IPS DF 19.7 (cell line): ENCODE measurements around the gene ATF7IP2.
A peak's percentile ranks its signal among the peaks of the same experiment; 100 is the strongest.
"Not testable (repeated sequence)": the region's sequence is repeated elsewhere in the genome, so short reads cannot be mapped to it uniquely, and the experiment has no call there.

ENCODE experiments used
- DNase-seq: peaks from one replicate; pipeline ENCODE4 v3.0.0-alpha.2; 2013; ENCODE audit warnings: low read depth, low spot score

Gene ATF7IP2

DNA sequence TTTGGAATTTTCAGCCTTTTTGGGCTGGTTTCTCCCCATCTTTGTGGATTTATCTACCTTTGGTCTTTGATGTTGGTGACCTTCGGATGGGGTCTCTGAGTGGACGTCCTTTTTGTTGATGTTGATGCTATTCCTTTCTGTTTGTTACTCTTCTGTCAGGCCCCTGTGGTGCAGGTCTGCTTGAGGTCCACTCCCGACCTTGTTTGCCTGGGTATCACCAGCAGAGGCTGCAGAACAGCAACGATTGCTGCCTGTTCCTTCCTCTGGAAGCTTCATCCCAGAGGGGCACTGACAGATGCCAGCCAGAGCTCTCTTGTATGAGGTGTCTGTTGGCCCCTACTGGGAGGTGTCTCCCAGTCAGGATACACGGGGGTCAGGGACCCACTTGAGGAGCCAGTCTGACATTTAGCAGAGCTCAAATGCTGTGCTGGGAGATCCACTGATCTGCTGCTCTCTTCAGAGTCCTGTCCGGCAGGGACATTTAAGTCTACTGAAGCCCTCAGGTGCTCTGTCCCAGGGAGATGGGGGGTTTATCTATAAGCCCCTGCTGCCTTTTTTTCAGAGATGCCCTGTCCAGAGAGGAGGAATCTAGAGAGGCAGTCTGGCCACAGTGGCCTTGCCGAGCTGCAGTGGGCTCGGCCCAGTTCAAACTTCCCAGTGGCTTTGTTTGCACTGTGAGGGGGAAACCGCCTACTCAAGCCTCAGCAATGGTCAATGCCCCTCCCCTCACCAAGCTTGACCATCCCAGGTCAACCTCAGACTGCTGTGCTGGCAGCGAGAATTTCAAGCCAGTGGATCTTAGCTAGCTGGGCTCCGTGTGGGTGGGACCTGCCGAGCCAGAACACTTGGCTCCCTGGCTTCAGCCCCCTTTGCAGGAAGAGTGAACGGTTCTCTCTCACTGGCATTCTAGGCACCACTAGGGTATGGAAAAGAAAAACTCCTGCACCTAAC lies 66.6 kb downstream of the ATF7IP2 start:
- not testable (repeated sequence) for DNase-seq

DNA sequence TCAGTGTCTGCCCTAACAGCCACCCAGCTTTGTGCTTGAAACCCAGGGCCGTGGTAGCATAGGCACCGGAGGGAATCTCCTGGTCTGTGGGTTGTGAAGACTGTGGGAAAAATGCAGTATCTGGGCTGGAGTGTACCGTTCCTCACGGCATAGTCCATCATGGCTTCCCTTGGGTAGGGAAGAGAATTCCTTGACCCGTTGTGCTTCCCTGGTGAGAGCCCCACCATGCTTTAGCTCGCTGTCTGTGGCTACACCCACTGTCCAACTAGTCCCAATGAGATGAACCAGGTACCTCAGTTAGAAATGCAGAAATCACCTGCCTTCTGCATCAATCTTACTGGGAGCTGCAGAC lies 67.3 kb downstream of the ATF7IP2 start:
- DNase-seq = no peak

DNA sequence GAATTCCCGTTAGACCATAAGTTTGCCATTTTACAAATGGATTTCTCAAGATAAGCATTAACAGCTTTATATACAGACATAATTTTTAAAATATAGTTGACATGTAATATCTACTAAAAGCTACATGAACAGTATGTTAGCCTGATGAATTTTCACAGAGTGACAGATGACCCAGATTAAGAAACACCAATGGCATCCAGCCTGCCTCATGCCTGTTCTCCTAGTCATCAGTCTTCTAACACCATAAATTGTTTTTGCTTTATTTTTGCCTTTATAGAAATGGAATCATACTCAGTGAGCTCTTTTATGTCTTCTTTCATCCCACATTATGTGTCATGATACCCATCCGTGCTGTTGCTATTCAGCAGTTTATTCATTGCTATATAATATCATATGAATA lies 80.0 kb downstream of the ATF7IP2 start:
- DNase-seq = no peak

DNA sequence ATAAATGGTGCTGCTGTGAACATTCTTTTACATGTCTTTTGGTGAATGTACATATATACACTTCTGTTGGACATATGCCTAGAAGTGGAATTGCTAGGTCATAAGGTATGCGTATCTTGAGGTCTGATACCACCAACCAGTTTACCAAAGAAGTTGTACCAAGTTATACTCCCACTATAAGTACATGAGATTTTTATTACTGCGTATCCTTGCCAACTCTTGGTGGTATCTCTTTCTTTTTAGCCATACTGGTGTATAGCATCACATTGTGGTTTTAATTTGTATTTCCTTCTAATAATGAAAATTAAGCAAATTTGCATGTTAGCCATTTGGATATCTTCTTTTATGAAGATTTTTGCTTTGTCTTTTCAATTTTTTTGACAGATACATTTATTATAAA lies 80.5 kb downstream of the ATF7IP2 start:
- no peak for DNase-seq

DNA sequence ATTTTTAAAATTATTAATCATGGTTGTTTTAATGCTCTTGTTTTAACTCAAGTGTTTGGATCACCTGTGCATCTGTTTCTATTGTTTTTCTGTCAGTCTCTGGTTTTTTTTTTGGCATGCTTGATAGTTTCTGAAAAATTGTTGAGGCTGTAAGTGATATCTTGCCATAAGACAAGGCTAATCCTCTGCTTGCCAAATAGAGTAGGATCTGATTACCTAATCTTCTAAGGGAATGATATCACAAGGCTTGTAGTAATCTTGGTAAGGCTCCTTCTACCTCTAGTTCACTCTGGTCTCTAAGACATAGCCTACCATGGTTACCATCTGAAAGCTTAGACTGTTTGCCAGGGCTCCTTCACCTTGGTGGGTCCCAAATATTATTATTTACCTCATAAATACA lies 81.0 kb downstream of the ATF7IP2 start:
- no peak for DNase-seq

DNA sequence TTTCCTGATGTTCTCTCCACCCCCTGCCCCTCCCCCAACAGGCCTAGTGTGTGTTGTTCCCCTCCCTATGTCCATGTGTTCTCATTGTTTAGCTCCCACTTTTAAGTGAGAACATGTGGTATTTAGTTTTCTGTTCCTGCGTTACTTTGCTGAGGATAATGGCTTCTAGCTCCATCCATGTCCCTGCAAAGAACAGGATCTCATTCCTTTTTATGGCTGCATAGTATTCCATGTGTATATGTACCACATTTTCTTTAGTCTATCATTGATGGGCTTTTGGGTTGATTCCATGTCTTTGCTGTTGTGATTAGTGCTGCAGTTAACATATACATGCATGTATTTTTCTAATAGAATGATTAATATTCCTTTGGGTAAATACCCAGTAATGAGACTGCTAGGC lies 90.8 kb downstream of the ATF7IP2 start:
- DNase-seq = not testable (repeated sequence)

DNA sequence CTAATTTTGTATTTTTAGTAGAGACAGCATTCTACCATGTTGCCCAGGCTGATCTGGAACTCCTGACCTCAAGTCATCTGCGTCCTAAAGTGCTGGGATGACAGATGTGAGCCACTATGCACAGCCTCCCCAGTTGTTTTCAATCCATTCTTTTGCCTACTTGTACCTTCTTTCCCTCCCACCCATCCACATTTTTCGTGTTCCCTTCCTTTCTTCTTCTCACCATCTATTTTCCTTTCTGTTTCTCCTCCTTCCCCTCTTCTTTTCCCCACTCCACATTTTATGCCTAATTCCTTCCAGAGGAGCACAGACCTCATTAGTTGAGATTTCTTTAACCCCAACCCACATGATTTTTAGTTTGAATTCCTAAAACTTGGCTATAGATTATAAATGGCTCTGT lies 94.3 kb downstream of the ATF7IP2 start:
- no peak for DNase-seq

DNA sequence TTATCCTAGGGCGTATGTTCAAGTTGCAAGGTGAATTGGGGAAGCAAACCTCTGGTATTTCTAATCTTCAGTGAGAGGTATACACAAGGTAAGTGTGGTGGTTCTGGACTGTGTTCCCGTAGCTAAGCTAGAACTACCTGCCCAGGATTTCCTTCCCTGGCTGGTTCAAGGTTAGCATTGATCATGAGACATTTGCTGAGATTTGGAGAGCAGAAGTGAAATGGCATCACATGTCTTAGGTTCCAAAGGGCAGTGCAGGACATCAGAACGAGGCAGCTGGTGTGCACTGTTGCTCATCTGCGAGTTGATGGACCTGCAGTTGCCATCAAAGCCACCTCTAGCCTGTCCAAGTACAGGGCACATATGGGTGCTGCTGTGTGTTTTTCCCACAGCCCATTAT lies 99.3 kb downstream of the ATF7IP2 start:
- no peak for DNase-seq

DNA sequence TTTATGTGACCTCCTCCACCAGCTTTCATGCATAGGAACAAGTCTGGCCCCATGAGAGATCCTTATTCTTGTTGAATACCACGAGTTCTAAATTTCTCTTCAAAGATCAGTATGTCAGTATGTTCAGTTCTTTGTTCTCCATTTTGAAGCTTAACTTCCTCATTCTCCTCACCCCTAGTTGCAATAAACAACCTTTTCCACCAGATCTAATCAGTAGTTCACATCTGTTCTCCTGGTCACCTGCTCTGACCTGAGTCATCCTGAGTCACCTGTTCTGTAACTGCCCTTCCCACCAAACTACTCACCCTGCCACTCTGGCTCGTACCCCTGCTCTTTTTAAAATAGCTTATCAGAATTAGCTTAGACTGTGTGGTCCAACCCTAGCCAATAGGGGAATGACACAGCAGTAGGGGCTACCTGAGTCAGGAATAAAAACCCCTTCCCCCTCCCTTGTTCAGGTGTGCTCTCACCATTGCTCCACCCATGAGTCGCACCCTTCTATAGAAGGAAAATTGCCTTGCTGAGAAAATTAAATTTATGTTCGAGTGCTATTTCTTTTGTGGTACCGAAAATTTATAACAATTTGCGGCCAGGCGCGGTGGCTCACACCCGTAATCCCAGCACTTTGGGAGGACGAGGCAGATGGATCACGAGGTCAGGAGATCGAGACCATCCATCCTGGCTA lies 100.0 kb downstream of the ATF7IP2 start:
- DNase-seq = no peak

DNA sequence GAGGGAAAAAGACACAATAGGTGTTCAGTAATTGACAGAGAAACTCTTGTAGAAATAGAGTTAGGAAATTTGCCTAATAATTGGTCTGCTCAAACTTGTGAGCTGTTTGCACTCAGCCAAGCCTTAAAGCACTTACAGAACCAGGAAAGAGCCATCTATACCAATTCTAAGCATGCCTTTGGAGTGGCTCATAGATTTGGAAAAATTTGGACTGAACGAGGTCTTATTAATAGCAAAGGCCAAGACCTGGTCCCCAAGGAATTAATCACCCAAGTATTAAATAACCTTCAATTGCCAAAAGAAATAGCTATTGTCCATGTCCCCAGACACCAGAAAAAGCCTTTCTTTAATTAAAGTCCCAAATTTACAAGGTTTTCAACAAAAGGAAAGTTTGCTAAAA lies 104.3 kb downstream of the ATF7IP2 start:
- no peak for DNase-seq

DNA sequence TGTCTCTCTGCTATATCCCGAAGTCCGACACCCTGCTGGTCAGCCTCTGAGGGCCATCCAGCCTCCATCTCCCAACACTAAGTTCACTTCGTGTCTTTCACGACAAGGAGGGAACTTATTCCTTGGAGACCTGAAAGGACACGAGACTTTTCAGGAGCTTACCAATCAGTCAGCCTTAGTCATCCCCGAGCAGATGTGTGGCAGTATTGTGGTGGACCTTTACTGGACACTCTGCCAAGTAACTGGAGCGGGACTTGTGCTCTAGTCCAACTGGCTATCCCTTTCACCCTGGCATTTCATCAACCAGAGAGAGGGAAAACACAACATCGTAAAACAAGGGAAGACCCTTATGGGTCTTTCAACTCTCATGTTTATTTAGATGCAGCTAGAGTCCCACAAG lies 107.4 kb downstream of the ATF7IP2 start:
- DNase-seq = no peak

DNA sequence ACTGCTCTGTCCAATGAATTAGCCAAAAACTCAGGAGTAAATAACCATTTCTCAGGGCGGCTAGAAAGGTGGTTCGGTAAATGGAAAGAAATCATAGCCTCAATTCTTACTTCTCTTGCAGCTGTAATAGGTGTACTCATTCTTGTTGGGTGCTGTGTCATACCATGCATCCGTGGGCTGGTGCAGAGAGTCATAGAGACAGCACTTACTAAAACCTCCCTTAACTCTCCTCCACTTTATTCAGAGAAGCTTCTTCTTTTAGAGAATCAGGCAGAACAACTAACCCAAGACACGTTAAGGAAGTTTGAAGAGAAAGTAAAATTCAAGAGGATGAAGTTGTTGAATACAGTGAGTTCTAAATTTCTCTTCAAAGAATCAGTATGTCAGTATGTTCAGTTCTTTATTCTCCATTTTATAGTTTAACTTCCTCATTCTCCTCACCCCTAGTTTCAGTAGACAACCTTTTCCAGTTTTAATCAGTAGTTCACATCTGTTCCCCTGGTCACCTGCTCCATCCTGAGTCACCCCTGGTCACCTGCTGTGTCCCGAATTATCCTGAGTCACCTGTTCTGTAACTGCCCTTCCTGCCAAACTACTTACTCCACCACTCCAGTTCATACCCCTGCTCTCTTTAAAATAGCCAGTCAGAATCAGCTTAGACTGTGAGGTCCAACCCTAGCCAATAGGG lies 108.6 kb downstream of the ATF7IP2 start:
- DNase-seq = no peak

DNA sequence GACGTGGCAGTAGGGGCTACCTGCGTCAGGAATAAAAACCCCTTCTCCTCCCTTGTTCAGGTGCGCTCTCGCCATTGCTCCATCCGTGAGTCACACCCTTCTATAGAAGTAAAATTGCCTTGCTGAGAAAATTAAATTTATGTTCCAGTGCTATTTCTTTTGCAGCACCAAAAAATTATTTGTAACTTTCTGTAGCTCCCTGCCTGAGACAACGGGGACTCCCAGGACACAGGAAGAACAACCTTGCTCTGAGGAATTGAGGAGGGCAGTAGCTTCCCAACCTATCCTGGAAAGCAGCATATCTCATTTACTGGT lies 109.1 kb downstream of the ATF7IP2 start:
- no peak for DNase-seq

DNA sequence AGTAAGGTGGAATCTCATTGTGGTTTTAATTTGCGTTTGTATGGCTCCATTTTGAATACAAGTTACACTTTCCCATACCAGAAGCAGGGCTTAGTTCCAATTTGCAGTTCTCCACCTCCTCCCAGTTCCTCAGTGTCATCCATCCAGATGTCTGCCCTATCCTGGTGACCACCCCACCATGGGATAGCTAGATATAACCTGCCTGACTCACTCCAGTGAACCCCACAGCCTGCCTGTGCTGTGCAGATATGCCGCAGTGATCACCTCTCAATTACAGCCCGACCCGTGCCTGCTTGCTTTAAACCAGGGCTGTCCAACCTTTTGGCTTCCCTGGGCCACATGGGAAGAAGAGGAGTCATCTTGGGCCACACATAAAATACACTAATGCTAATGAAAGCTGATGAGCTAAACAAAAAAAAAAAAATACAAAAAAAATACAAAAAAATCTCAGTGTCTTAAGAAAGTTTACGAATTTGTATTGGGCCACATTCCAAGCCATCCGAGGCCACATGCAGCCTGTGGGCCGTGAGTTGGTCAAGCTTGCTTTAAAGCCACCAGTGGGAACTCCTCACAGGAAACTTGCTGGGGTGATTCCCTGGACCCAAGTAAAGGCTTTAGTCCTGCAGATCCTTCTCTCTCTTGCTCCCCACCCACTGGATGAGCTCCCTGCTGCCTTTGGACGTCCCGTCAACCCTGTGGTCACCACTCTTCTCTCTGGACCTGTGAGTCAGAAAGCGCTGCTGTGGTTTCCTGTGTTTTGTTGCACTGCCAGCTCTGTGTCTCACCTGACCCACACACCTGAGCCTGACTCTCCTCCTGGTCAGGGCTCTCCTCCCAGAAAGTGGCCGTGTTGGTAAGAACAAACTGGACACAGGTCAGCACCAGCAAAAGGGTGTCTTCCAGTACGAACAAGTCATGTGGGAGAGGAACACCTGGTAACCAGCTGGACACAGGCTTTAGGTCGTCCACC lies 111.6 kb downstream of the ATF7IP2 start:
- DNase-seq = no peak

DNA sequence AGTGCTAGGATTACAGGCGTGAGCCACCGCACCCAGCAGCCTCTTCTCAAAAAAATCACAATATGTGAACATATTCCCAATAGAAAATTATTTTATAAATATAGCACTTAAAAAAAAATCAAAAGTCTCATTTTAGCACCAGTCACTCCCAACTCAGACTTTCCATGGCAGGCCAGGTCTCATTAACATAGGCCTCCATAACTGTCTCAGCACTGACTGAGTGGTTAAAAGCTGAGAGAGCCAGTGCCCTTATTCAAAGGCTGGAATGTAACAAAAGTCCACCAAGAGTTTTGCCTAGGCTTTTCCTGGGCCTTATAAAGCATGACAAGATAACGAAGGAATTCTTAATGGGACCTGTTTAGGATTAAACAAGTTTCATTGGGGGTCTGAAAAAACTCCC lies 114.7 kb downstream of the ATF7IP2 start:
- DNase-seq = no peak

DNA sequence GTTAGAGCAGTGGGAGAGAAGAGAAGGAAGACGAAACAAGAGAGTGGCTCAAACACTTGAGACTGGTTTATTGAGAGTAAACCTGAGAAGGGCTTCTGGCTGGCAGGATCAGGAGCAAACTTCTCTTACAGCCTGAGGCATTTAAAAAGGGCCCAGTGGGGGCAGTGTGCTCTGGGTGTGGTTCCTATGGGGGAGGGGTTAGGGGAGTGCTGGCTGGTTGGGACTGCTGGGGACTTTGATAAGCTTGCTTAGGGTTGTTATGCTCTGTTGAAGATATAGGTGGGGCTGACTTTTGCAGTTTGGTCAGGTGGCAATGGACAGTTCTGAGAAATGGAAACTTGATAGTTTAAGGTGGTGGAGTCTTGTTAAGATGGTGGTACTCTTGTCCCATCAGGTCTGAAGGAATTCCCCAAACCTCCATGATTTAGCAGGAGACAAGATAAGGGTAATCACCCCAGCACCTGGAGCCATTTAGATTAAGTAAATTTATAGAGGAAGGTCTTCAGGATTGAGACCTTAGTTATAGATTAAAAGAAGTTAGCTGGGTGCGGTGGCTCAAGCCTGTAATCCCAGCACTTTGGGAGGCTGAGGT lies 115.3 kb downstream of the ATF7IP2 start:
- DNase-seq = no peak

DNA sequence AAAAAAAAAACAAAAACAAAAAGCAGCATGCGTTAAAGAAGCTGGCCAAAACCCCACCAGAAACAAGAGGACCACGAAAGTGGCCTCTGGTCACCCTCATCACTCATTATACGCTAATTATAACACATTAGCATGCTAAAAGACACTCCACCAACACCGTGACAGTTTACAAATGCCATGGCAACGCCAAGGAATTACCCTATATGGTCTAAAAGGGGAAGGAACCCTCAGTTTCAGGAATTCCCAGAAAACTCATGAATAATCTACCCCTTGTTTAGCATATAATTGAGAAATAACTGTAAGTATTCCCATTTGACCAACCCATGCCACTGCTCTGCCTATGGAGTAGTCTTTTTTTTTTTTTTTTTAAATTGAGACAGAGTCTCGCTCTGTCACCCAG lies 116.9 kb downstream of the ATF7IP2 start:
- no peak for DNase-seq

DNA sequence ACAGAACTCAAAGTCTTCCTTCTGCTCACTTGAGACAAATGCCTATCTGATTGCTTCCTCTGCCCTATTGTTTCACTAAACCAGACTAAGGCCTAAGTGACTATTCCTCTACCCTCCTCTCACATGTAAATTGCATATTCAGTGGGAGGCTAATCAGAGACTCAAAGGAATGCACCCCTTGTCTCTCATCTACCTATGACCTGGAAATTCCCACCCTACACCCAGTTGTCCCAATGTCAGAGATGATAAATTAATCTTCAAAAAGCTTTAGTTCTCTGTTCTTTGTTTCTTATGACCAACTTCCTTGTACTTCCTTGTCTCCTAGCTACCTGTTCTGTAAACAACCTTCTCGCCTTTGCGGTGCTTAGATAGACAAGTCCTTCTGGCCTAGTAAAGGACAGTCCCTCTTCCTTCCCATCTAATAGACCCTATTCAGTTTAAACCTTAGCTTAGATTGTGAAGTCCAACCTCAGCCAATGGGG lies 118.6 kb downstream of the ATF7IP2 start:
- peak; percentile 68 for DNase-seq

DNA sequence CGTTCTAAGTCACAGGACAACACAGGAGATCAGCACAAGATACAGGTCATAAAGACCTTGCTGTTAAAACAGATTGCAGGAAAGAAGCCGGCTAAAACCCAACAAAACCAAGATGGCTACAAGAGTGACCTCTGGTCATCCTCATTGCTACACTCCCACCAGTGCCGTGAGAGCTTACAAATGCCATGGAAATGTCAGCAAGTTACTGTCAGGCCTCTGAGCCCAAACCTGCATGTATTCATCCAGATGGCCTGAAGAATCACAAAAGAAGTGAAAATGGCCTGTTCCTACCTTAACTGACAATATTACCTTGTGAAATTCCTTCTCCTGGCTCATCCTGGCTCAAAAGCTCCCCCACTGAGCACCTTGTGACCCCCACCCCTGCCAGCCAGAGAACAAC lies 119.4 kb downstream of the ATF7IP2 start:
- not testable (repeated sequence) for DNase-seq

DNA sequence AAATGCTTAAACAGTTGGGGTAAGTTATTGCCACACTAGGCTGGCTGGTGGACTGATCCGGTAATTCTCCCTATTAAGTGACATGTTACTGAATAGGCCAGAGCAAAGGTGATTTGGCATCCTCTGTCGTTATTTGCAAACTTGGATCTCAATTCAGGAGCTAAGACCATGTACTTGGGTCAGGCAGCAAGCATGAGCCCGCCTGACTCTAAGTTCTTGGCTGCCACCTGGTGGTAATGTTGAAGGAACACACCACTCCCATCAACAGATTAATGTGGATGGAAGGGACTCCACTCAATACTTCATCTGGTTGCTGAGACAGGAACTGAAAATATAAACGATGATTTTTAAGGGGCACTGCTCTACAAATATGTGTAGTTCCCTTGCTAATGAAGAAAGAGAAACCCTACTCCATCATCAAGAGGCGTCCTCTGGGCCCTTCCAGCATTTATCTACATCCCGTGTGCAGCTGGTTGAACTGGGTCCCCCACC lies 123.7 kb downstream of the ATF7IP2 start:
- peak; percentile 63 for DNase-seq

DNA sequence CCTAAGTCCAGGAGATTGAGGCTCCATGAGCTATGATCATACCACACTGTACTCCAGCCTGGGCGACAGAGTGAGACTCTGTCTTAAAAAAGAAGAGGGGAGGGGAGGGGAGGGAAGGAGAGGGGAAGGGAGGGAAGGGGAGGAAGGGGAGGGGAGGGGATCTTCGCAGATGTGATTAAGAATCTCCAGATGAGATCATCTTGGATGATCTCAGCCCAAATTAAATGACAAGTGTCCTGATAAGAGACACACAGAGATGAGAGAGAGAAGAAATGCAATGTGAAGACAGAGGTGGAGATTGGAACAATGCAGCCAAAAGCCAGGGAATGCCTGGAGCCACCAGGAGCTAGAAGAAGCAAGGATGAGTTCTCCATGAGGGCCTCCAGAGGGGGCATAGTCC lies 124.4 kb downstream of the ATF7IP2 start:
- DNase-seq = no peak
